ENCODE data around the gene NT5C.
"Not testable (repeated sequence)": the region's sequence is repeated elsewhere in the genome, so short reads cannot be mapped to it uniquely, and the experiment has no call there.

Gene NT5C

GRCh38 chr17:75144816-75145512 lies 13.4 kb upstream of the NT5C start:
- no peak for DNase-seq (ENCODE audit: low read depth in 2 of 2)

- DNase-seq (ENCODE audit: low read depth in 2 of 2), result no peak
Measured at GRCh38 chr17:75142236-75142971, 10.9 kb upstream of the NT5C start.

GRCh38 chr17:75138519-75138918 lies 7.0 kb upstream of the NT5C start:
- no peak for DNase-seq (ENCODE audit: low read depth in 2 of 2)

- not testable (repeated sequence) for DNase-seq (ENCODE audit: low read depth in 2 of 2)
Measured at GRCh38 chr17:75137762-75138161, 6.2 kb upstream of the NT5C start.

- DNase-seq (ENCODE audit: low read depth in 2 of 2), result no peak
Measured at GRCh38 chr17:75135946-75136345, 4.4 kb upstream of the NT5C start.

- no peak for DNase-seq (ENCODE audit: low read depth in 2 of 2)
Measured at GRCh38 chr17:75135452-75135851, 3.9 kb upstream of the NT5C start.

GRCh38 chr17:75133607-75134347 lies 2.2 kb upstream of the NT5C start:
- DNase-seq (ENCODE audit: low read depth in 2 of 2), result not testable (repeated sequence)

- DNase-seq (ENCODE audit: low read depth in 2 of 2), result no peak
Measured at GRCh38 chr17:75133001-75133400, 1.5 kb upstream of the NT5C start.

GRCh38 chr17:75132018-75133000 lies 767 bp upstream of the NT5C start:
- DNase-seq (ENCODE audit: low read depth in 2 of 2), result not testable (repeated sequence)

- peak in 1 of 2 donors; percentile 25 for DNase-seq (ENCODE audit: low read depth in 2 of 2)
Measured at GRCh38 chr17:75130632-75131277, 787 bp downstream of the NT5C start.

GRCh38 chr17:75130059-75130631 lies 1.4 kb downstream of the NT5C start:
- no peak for DNase-seq (ENCODE audit: low read depth in 2 of 2)

- no peak for DNase-seq (ENCODE audit: low read depth in 2 of 2)
Measured at GRCh38 chr17:75129576-75129975, 2.0 kb downstream of the NT5C start.

GRCh38 chr17:75128694-75129505 lies 2.6 kb downstream of the NT5C start:
- DNase-seq (ENCODE audit: low read depth in 2 of 2), result no peak

- not testable (repeated sequence) for DNase-seq (ENCODE audit: low read depth in 2 of 2)
Measured at GRCh38 chr17:75127936-75128335, 3.6 kb downstream of the NT5C start.

GRCh38 chr17:75126954-75127353 lies 4.6 kb downstream of the NT5C start:
- DNase-seq (ENCODE audit: low read depth in 2 of 2), result no peak

- no peak for DNase-seq (ENCODE audit: low read depth in 2 of 2)
Measured at GRCh38 chr17:75125984-75126383, 5.6 kb downstream of the NT5C start.

- no peak for DNase-seq (ENCODE audit: low read depth in 2 of 2)
Measured at GRCh38 chr17:75124819-75125162, 6.8 kb downstream of the NT5C start.

- peak; percentile 41 to 45 for DNase-seq (ENCODE audit: low read depth in 2 of 2)
Measured at GRCh38 chr17:75124041-75124818, 7.3 kb downstream of the NT5C start.

- no peak for DNase-seq (ENCODE audit: low read depth in 2 of 2)
Measured at GRCh38 chr17:75118307-75118706, 13.2 kb downstream of the NT5C start.

Measured in activated CD4-positive, alpha-beta T cell treated with anti-CD3 and anti-CD28 coated beads for 24 hours (primary cell).